CD4-positive, alpha-beta T cell treated with Interleukin-17A for 4 hours (primary cell): ENCODE measurements around the gene PIGR.

Source experiments
- DNase-seq: peaks from one replicate; pipeline ENCODE4 v3.0.0-alpha.2; 2020; ENCODE audit warnings: mixed read lengths

The PIGR gene

DNA sequence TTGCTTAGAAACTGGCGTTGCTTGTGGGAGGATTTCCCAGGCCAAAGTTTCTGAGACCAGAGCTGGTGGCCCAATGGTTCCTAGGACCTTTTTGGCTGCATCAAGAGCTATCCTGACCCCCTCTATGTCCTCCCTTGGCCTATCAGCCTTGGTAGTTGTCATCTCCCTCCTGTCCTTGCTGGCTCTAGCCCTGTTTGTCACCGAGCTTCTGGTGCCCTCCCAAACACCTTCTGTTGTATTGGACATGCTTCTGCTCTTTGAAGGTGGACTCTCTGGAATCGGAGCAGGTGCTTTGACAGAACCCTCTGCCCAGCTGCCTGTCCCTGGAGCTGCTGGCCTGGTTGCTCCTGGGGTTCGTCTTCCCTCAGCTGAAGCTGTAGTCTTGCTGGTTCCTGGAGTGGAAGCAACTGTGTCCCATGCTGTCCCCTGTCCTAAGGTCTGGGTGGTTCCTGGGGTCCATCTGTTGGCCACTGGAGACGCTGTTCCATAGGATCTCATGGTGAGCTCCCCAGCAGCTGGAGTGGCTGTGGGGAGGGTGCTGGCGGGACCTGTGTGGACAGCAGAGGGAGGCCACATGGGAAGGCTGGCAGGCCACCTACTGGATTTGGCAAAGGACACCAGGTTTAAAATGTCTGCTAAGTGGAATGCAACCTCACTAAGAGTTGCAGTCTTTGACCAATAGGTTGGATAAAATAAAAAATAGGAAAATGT lies 14.6 kb upstream of the PIGR start:
- DNase-seq: no peak

DNA sequence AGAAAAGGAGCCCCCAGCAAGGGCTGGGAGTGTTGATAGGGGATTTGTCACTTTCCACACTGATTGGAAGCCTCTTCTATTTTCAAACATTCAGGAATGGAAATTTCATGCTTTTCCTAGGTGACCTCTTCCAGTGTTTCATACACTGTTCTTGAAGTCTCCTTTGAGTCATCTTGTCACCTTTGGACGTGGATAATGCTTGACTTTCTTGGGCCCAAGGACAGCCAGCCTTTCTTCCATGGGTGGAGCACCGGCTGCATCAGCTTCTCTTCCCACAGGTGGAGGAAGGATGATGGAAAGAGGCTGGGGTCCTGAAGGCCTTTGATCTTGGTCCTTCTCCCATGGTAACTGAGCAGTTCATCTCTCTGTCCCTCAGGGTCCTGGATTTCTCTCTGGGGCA lies 11.9 kb upstream of the PIGR start:
- DNase-seq: no peak

DNA sequence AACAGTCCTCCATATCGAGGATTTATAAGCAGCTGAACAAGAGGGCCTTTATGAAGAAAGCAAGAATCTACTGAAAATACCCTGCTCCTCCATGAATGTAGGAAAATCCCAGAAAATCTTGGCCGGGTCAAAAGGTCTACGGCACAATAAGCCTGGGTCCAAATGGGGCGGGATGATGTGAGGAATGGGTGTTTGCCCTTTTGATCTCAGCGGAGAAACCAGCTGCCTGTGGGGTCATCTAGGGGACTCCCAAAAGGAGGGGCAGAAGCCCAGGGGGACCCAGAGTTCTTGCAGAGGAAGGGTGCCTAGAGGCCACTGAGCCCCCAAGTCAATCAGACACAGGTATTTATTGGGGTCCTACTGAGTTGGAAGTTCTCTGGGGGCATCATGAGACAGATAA lies 11.4 kb upstream of the PIGR start:
- DNase-seq: no peak

DNA sequence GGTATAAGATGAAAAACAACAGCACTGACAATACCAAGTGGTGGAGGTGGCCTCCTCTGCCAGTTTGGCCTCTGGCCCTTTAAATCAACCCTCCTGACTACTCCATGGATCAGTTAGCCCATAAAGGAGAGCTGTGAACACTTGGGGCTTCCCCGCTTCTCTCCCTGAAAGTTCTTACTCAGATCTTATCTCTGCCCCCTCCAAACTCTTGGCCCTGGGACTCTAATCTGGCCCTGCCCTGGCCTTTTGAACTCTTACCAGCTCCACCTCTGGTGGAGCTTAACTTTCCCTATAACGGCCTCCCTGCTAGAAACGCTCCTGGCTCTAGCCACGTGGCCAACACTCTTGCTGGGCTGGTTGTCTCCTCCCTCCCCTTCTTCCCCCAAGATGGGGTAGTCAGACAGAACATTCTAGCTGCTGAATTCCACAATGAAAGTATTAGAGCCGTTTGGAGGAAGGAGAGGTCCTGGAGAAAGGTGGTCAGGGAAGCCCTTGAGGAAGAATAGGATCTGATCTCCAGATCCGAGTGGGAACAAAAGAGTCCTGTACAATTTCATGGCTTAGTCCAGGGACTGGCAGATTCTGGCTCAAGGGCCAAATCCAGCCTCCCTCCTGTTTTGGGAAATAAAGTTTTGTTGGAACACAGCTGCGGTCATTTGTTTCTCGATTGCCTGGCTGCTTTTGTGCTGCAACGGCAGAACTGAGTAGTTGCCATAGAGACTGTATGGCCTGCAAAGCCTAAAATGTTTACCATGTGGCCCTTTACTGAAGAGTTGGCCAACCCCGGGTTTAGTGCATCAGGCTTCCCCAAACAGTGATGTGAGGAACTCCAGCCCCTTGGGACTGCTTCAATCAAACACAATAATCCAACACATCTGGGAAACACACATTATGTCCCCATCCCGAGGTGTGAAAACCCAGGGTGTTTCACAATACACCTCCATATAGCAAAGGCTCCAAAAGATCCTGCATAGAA lies 9.5 kb upstream of the PIGR start:
- no peak for DNase-seq

DNA sequence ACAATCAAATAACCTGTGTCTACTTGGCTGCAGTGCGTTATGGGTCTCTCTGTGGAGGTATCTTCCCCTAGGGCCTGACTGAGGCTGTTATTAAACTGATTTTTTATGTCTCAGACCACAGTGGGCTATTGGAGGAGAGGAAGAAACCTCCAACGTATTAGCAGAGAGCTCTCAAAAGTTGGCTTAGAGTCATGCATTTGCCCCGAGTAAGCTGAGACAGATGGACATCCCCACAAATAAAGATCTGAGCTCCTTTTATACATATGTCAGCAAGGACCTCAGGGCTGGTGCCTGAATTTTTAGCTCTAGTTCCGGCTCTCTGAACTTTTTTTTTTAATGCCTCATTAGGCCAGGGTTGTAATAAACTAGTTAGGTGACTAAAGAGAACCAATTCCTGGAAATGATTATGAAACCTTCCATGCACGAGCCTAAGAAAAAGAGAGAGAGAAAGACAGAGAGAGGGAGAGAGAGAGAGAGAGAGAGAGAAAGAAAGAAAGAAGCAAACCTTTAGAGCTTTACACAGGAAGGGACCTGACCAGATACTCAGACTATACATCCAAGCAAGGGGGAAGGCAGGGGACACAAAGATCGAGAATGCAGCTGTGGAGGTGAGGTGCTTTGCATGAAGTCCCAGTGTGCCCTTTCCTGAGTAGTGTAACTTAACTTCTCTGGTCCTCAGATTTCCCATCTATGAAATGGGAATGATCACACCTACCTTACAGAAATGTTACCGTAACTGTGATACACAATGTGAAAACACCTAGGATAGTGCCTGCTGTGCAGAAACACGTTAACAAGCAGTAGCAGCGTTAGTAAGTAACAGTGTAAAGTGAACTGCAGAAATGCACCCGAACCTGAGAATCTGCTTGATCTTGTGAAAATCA lies 8.4 kb upstream of the PIGR start:
- DNase-seq: no peak

DNA sequence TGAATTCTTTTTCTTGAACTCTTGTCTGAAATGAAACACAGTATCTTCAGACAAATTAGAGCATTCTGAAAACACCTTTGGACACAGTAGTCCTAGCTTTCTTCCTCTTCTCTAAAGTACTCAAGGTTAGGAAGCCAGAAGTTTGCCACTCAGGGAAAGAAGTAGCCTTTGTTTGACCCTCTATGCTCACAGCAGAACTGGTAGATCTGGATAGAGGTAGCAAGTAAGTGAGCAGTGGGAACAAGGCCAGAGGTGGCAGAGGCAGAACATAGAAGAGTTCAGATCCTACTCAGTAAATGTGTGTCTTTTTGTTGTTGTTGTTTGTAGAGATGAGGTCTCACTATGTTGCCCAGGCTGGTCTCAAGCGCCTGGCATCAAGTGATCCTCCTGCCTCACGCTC lies 7.4 kb upstream of the PIGR start:
- DNase-seq: no peak

DNA sequence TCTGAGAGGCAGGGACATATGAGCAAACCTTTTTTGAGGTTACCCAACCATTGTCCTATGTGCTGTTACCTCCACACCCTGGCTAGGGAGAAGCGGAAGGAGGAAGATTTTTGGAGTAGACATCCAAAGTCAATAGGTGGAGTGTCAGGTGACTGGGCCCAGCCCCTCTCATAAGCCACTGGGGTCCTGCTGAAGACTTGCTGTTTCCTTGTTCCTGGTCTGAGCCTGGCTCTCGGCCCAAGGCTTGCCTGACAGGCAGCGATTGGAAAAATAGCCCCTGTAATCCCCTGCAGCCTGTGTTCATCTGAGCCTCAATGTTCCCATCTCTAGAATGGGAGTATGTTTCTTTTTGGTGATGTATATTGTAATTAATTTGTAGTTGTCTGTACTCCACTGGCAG lies 6.9 kb upstream of the PIGR start:
- no peak for DNase-seq

DNA sequence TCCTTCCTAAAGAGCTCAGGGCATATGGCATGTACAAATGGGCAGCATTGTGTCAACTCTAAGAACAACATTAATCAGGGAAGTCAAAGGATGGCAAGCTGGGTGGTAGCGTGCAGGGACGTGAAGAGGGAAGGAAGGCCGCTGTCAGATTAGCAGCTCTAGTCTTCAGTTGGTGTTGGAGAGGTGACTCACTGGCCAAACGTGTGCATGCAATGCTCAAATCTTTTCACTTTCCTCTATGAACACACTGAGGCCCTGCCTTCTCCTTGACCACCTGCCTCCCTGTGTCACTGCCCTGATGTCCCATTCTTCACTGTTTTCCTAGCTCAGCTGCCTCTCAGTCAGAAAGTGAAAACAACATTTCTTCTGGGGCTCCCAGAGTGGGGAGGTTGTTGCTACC lies 5.9 kb upstream of the PIGR start:
- DNase-seq: no peak

DNA sequence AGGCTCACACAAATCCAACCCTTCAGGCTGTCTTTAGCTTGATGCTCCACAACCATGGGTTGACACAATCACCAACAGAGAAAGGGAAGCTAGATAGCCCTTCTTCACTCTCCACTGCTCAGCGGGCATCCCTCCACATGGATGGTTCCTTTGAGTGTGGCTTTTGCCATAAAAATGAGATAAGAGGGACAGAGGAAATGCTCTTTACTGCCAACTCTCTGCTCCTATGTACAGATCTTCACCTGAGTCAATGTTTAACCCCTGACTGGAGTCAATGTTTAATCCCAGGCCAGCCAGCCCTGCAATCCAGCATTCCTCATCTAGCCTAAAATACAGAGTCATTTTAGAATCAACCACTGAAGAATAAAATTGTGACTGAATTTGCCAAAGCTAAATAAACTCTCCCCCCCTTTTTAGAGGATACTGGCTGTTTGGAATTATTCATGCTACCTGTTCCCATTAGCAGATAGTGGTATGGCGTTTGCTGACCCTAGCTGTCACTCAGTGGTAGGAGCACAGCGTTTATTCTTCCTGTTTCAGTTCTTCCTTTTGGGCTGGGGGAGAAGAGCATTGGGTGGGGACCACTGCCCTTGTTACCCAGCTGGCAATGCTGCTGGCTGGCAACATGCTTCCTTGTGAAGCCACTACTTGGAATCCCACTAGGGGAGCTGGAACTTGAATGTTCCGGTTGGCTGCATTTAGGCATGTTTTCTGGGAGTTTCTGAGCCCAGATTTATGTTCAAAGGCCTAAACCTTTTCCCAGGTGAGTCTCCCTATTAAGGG lies 5.2 kb upstream of the PIGR start:
- no peak for DNase-seq

DNA sequence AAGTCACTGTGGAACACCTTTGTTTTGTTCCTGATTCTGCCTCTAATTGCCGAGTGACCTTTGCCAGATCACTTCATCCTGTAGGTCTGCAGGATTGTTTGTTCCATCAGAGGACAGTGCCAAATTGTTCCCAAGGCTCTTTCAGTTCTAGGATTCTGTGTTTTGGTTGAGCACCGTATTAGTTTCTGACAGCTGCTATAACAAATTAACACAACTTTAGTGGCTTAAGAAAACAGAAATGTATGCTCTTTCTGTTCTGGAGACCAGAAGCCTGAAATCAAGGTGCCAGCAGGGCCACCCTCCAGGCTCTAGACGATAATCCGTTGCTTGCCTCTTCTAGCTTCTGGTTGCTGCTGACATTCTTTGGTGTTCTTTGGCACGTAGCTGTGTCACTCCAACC lies 3.4 kb upstream of the PIGR start:
- no peak for DNase-seq

DNA sequence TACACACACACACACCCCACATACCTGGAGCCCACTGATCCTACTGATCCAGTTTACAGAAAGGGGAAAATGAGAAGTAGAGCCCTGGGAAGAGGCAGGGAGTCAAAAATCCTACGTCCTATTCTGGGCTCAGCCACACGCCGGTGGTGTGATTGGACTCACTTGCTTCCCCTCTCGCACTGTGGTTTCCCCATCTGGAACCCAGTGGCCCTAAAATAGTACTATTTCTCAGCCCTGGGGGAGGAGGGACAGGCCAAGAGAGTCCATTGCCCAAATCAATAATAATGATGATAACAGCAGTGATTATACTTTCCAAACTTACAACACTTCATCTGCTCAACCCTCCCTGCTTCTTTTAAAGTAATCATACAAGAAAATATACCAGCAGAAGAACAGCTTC lies 2.9 kb upstream of the PIGR start:
- no peak for DNase-seq

DNA sequence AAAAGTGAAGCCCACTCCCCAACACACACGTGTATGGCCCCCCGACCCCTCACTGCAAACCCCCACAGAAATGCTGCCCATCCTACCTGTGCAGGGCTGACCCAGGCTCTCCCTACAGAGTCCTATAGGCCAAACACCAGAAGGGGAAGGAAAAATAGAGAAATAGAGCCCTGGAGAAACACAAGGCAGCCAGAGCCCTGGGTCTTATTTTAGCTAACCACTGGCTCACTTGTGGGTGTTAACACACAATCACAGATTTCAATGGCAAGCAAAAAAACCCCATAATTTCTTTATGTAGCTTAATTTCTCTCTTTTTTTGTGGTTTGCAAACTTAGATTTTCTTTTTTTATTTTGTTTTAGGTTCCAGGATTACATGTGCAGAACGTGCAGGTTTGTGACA lies 989 bp upstream of the PIGR start:
- DNase-seq: no peak

DNA sequence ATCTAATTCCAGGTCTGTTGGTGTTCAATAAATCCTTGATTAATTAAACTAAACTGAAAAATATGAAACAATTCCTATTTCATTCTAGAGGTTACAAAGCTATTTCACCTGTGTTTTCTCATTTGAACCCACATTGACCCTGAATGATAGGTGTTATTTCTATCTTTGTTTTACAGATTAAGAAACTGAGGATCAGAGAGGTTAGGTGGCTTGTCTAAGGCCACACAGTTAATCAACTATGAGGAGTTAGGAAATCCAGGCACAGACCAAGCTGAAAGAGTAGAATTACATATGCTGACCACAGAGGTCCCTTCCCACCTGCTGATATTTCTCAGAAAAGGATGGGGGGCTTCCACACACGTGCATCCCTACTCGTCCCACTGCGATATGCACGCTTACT lies 487 bp downstream of the PIGR start:
- DNase-seq: no peak

DNA sequence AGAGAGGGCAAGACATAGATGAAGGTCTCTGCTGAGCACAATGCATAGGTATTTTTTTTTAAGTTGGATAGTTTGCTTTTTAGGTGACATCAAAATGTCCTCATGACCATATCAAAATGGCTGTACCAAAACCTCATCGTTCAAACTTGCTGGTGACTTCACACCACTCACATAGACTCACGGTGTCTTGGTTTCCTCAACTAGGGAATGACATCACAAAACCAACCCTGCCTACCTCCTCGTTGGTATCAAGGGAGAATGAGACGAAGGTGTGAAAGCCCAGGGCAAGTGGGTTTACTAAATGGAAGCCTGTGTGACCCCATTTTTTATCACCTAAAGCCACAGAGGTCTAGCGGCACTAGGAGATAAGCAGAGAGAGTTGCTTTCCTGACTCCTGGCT lies 1.6 kb downstream of the PIGR start:
- no peak for DNase-seq

DNA sequence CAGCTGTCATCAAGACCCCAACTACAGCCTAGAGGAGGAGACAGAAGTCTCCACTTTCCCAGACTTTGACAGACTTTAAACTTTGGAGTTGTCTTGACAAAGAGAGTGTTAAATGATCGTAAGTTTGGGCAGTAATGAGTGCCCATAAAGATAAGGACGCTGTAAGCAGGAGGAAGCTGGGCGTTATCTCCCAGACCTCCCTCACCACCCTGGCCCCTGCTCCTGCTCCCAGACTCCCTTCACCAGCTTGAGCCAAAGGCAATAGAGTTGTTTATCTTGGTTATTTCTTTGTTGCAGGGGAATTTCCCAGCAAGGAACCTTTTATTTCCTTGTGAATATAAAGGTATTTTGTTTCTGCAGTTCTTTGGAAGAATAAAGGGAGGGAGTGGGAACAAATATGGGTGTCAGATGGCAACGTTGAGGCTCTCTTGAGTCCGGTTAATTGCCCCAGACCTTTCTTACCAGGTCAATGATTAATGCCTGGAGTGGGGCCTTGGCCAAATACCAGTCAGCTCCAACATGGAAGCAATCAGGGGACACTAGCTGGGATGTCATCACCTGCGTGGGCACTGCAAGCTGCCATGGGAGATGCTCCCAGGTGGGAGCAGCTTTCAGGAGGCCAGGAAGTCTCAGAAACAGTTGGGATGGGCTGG lies 4.4 kb downstream of the PIGR start:
- DNase-seq: no peak

DNA sequence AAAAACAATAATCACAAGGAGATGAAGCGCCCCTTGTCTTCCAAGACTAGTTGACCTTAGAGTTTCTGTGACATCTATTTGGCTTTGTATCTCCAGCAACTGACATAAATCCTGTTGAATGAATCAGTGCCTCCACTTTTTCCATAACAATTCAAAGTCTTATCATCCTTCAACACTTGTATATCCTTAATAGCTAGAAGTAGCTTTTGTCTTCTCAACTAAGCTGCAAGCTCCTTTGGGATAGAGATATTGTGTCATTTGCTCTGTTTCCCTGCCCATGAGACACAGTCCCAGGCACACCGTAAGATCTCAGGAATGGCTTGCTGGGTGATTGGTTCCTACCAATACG lies 5.7 kb downstream of the PIGR start:
- DNase-seq: no peak

DNA sequence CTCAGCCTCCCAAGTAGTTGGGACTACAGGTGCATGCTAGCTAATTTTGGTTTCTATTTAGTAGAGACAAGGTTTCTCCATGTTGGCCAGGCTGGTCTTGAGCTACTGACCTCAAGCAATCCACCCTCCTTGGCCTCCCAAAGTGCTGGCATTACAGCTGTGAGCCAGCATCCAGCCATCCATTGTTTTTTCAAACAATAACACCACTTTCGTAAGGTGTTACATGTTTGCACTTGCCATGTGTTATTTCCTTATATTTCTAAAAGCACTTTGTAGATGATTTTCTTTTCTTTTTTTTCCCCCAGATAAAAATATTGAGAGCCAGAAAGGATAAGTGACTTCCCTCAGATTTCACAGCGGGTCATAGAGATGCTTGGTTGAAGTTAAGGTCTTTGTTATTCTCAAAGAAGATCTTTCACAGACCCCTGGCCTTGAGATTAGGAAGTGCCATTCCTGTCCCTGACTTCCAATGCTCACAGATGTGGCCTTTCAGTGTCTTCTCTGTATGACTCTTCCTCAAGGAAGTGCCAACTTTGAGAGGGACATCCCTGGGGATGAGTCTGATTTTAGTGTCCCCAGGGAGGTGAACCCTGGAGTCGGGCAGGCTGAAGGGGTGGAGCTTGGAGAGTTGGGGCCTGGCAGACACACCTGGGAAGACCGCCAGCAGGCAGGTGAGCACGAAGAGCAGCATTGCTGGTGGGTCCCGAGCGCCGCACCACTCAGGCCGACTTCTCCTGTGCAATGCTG lies 6.3 kb downstream of the PIGR start:
- no peak for DNase-seq

DNA sequence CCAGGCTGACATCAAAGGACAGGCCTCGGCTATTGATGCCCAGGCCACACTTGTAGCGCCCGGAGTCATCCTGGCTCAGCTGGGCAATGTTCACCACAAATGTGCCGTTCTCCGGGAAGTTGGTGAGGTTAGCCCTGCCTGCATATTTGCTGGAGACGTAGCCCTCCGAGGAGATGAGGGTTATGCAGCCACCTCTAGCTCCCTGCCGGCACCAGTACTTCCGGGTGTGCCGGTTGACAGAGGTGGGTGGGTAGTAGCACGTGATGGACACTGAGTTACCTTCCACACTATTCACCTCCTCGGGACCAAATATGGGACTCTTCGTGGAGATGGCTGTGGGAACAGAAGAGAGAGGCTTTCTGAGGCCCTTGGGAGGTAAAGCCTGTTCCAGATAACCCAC lies 7.1 kb downstream of the PIGR start:
- no peak for DNase-seq

DNA sequence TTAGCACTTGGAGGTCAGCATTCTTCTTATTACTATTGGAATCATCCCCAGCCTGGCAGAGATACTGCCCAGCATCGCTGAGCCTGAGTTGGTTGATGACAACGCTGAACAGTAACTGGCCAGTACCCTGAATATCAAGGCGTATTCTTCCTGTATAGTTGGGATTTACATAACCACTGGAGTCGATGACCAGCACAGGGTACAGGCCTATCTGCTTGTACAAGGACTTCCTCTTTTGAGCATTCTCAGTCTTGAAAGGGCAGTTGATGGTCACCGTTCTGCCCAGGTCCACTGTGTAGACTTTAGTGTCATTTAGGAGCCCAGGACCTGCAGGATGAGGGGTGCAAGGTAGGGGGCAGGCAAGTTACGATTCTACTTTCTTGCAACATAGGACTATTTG lies 8.8 kb downstream of the PIGR start:
- DNase-seq: no peak

DNA sequence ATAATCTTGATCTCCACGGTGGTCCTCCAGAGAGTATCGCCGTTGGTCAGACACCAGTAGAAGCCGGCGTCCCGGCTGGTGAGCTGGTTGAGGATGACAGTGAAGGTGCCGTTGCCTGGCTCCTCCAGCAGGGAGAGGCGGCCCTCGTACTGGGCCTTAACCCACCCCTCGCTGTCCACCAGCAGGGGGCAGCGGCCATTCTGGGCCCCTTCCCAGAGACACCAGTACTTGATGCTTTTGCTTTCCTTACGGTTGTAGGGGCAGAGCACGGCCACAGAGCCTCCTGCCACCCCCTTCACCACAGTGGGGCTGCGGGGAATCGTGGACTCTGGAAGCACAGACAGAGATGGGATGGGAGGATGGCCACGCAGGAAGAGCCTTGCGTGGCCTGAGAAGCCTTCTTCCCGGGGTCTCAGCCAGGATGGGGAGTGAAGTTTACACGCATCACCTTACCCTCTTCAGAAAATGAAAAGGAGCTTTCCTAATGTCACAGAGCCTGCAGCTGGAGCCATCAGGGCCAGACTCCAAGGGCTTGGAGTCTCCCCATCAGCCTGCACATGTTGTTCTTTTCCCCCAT lies 10.7 kb downstream of the PIGR start:
- DNase-seq: peak; percentile 58
